ENCODE results near the gene NT5DC3.

GRCh38 chr12:103877288-103877687 is 36.3 kb upstream of the NT5DC3 start:
- TF ChIP-seq CAMTA2 (CRISPR knock-in tag; conservative IDR thresholded peaks at IDR 0.05): no peak
- no peak for TF ChIP-seq EP300 (IDR thresholded peaks at IDR 0.05; ENCODE audit: low read length)
- no peak for TF ChIP-seq ZFP36 (IDR thresholded peaks at IDR 0.05; ENCODE audit: low read depth, low read length, partially characterized antibody)
- TF ChIP-seq GABPA (tag; conservative IDR thresholded peaks at IDR 0.05; ENCODE audit: low read depth): no peak
- TF ChIP-seq, protein P1, sequence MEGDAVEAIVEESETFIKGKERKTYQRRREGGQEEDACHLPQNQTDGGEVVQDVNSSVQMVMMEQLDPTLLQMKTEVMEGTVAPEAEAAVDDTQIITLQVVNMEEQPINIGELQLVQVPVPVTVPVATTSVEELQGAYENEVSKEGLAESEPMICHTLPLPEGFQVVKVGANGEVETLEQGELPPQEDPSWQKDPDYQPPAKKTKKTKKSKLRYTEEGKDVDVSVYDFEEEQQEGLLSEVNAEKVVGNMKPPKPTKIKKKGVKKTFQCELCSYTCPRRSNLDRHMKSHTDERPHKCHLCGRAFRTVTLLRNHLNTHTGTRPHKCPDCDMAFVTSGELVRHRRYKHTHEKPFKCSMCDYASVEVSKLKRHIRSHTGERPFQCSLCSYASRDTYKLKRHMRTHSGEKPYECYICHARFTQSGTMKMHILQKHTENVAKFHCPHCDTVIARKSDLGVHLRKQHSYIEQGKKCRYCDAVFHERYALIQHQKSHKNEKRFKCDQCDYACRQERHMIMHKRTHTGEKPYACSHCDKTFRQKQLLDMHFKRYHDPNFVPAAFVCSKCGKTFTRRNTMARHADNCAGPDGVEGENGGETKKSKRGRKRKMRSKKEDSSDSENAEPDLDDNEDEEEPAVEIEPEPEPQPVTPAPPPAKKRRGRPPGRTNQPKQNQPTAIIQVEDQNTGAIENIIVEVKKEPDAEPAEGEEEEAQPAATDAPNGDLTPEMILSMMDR (IDR thresholded peaks at IDR 0.05 in 2 of 3, conservative IDR thresholded peaks at IDR 0.05 in 1 of 3; ENCODE audit: insufficient read depth in 2 of 3, low read depth in 1 of 3, low read length in 3 of 3): no peak
- no peak for TF ChIP-seq POLR2AphosphoS5 (IDR thresholded peaks at IDR 0.05; ENCODE audit: control insufficient read depth, insufficient read depth, low read depth, low read length)
- no peak for TF ChIP-seq TCF7L2 (IDR thresholded peaks at IDR 0.05; ENCODE audit: low read depth, low read length)
- no peak for TF ChIP-seq MXI1 (IDR thresholded peaks at IDR 0.05; ENCODE audit: low read depth, low read length)
